GM12878 (cell line): Measurements from ENCODE around the gene BRF1. TPM values are rescaled to one million over a fixed set of nuclear protein-coding genes. Genes with fewer than 3 reads are reported as not detected.

ENCODE experiments used
- ATAC-seq: fragments of 200-7000 bp; cut with Tn5 transposase; 3 replicates; pipeline ENCODE4 v1.9.1; 2020; ENCODE audit warnings: mild to moderate bottlenecking, moderate library complexity
- BruUV-seq: library from RNA; stranded (reverse); fragments of 400-500 nt; replicated peaks from 2 replicates; lab custom pipeline; 2021; lab: Mats Ljungman, UMichigan
- CTCF ChIA-PET: fragments of 300-600 bp; sonication (Branson Sonifier 250); formaldehyde crosslinking; extraction: SDS; loops from one replicate; lab custom pipeline; 2021; ENCODE audit warnings: inconsistent platforms; lab: Yijun Ruan, JAX
- POLR2A ChIA-PET: fragments of 350-600 bp; formaldehyde crosslinking; extraction: SDS; loops from one replicate; lab custom pipeline; 2021; ENCODE audit warnings: inconsistent platforms; lab: Charles Lee
- RAD21 ChIA-PET: fragments of 300-600 bp; sonication (Branson Sonifier 250); formaldehyde crosslinking; loops from one replicate; lab custom pipeline; 2023; ENCODE audit warnings: antibody characterized with exemption; ENCODE audit not compliant: unreplicated experiment; lab: Charles Lee
- SMC1A ChIA-PET: fragments of 300-600 bp; sonication (Branson Sonifier 250); formaldehyde crosslinking; loops from one replicate; lab custom pipeline; 2023; ENCODE audit not compliant: unreplicated experiment, uncharacterized antibody; lab: Charles Lee
- DNase-seq: peaks from one replicate; pipeline ENCODE4 v3.0.0-alpha.2; 2011; ENCODE audit warnings: low read depth, low spot score
- FAIRE-seq: peaks from 3 replicates; lab custom pipeline; 2011; peaks lifted over from hg19 to GRCh38; lab: Jason Lieb, UNC
- H2AFZ ChIP-seq: 2 replicates; pipeline ENCODE4 v1.6.0; 2011; ENCODE audit warnings: low read depth, low read length, control low read depth; ENCODE audit not compliant: control insufficient read depth
- H3K27ac ChIP-seq: 2 replicates; pipeline ENCODE4 v1.5.1; 2011; ENCODE audit warnings: control low read depth; ENCODE audit not compliant: control insufficient read depth, insufficient read depth
- H3K27me3 ChIP-seq, 2 experiments: replicated peaks in 1 of 2; 2 replicates each; pipeline versions ENCODE4 v1.6.0 to v1.6.1; 2011; ENCODE audit warnings: low read length in 1 of 2; ENCODE audit not compliant: control insufficient read depth in 2 of 2, insufficient read depth in 2 of 2
- H3K36me3 ChIP-seq, 2 experiments: 2 replicates each; pipeline ENCODE4 v1.5.1; 2011; ENCODE audit warnings: low read length in 1 of 2; ENCODE audit not compliant: control insufficient read depth in 2 of 2, insufficient read depth in 2 of 2
- H3K4me1 ChIP-seq: 2 replicates; pipeline ENCODE4 v1.6.1; 2011; ENCODE audit warnings: mild to moderate bottlenecking, low read length, moderate library complexity, mixed read lengths; ENCODE audit not compliant: control insufficient read depth, insufficient read depth
- H3K4me2 ChIP-seq: 2 replicates; pipeline ENCODE4 v1.6.0; 2011; ENCODE audit warnings: control low read depth; ENCODE audit not compliant: control insufficient read depth, insufficient read depth
- H3K4me3 ChIP-seq: fragments of 200-600 bp; sonication (generic); 2 replicates; pipeline ENCODE4 v1.5.1; 2016
- H3K79me2 ChIP-seq: 2 replicates; pipeline ENCODE4 v1.6.0; 2011; ENCODE audit warnings: low read length; ENCODE audit not compliant: control insufficient read depth, insufficient read depth
- H3K9ac ChIP-seq: 2 replicates; pipeline ENCODE4 v1.8.0; 2011; ENCODE audit warnings: low read length, control low read depth, mixed read lengths; ENCODE audit not compliant: control insufficient read depth, insufficient read depth
- H3K9me3 ChIP-seq: replicated peaks from 3 replicates; pipeline ENCODE4 v1.5.1; 2011; ENCODE audit warnings: mild to moderate bottlenecking, low read length; ENCODE audit not compliant: control insufficient read depth, insufficient read depth
- H4K20me1 ChIP-seq: 2 replicates; pipeline ENCODE4 v1.6.0; 2011; ENCODE audit not compliant: control insufficient read depth, insufficient read depth
- CBX3 ChIP-seq: fragments of 200-600 bp; sonication (generic); IDR thresholded peaks from 2 replicates; pipeline ENCODE4 v1.6.1; 2016; ENCODE audit warnings: low read depth, borderline replicate concordance
- HCFC1 ChIP-seq: fragments of 150-350 bp; IDR thresholded peaks from 2 replicates; pipeline ENCODE4 v1.6.1; 2014; ENCODE audit warnings: low read length
- IRF5 ChIP-seq: fragments of 450-650 bp; IDR thresholded peaks from 2 replicates; pipeline ENCODE4 v1.6.1; 2017; ENCODE audit warnings: borderline replicate concordance
- MYB ChIP-seq: fragments of 150-350 bp; IDR thresholded peaks from 2 replicates; pipeline ENCODE4 v1.6.1; 2014; ENCODE audit warnings: mild to moderate bottlenecking, low read depth, low read length, borderline replicate concordance
- NR2F1 ChIP-seq: fragments of 450-650 bp; conservative IDR thresholded peaks from 2 replicates; pipeline ENCODE4 v1.6.1; 2017; ENCODE audit warnings: mild to moderate bottlenecking
- POLR2A ChIP-seq: IDR thresholded peaks from 2 replicates; pipeline ENCODE4 v1.6.1; 2011; ENCODE audit warnings: low read depth, mild to moderate bottlenecking, low read length
- RELA ChIP-seq: fragments of 450-650 bp; IDR thresholded peaks from 2 replicates; pipeline ENCODE4 v1.8.0; 2014; ENCODE audit warnings: borderline replicate concordance; ENCODE audit not compliant: partially characterized antibody
- SMAD1 ChIP-seq: fragments of 450-650 bp; IDR thresholded peaks from 2 replicates; pipeline ENCODE4 v1.6.1; 2018; ENCODE audit warnings: mild to moderate bottlenecking, low read depth; ENCODE audit not compliant: partially characterized antibody
- SMARCA5 ChIP-seq: fragments of 450-650 bp; IDR thresholded peaks from 2 replicates; pipeline ENCODE4 v1.6.1; 2017; ENCODE audit warnings: mild to moderate bottlenecking
- TARDBP ChIP-seq: IDR thresholded peaks from 2 replicates; pipeline ENCODE4 v1.6.1; 2016; ENCODE audit warnings: borderline replicate concordance
- TCF12 ChIP-seq: IDR thresholded peaks from 2 replicates; pipeline ENCODE4 v1.6.1; 2011; ENCODE audit warnings: low read depth, mild to moderate bottlenecking, low read length
- ZBED1 ChIP-seq: IDR thresholded peaks from 2 replicates; pipeline ENCODE4 v1.6.1; 2016; ENCODE audit warnings: borderline replicate concordance
- ZNF207 ChIP-seq: fragments of 450-650 bp; IDR thresholded peaks from 2 replicates; pipeline ENCODE4 v1.6.1; 2014; ENCODE audit warnings: antibody characterized with exemption, mild to moderate bottlenecking, borderline replicate concordance
- ZNF384 ChIP-seq: IDR thresholded peaks from 2 replicates; pipeline ENCODE4 v1.6.1; 2012; ENCODE audit warnings: low read depth, mild to moderate bottlenecking, low read length, improper control_type of control experiment, borderline replicate concordance
- ZSCAN29 ChIP-seq: fragments of 450-650 bp; IDR thresholded peaks from 2 replicates; pipeline ENCODE4 v1.6.1; 2017; ENCODE audit warnings: mild to moderate bottlenecking, moderate library complexity
- WGBS: methylation state at CpG from one replicate; pipeline ENCODE4 v1.1.6; 2016; ENCODE audit warnings: low lambda C conversion rate; ENCODE audit not compliant: insufficient replicate concordance, insufficient coverage; ENCODE audit errors: missing lambda C conversion rate; 5-methylcytosine and 5-hydroxymethylcytosine counted together
- in situ Hi-C: fragments of 300-500 bp; cut with MboI; formaldehyde crosslinking; loops from 9 replicates; pipeline ENCODE4 v1.14.3; 2018; ENCODE audit warnings: mixed read lengths
- intact Hi-C: fragments of 100-400 bp; cut with micrococcal nuclease; formaldehyde crosslinking; loops from one replicate; pipeline ENCODE4 v1.14.2; 2022; ENCODE audit not compliant: unreplicated experiment
- polyA plus RNA-seq, 11 experiments: library from polyadenylated mRNA; depleted of rRNA in 4 of 11; unstranded in 6 of 11; stranded (reverse) in 5 of 11; fragments of >200 nt; fragmentation: Nextera tagmentation in 4 of 11; fragmentation: Illumina TruSeq in 1 of 11; extraction: Ambion mirVana in 4 of 11; extraction: Trizol in 1 of 11; gene quantifications; 1 replicate in 1 of 11; 2 replicates in 10 of 11; pipeline versions ENCODE4 v1.2.1 to v1.2.3, GENCODE V29; 2011 to 2016; ENCODE audit warnings: inconsistent platforms in 2 of 11, missing spikeins in 2 of 11, low read depth in 1 of 11
- total RNA-seq, 4 experiments: library from RNA; depleted of rRNA in 3 of 4; stranded (reverse); fragments of >200 nt in 3 of 4; fragmentation: Illumina TruSeq in 1 of 4; extraction: Trizol in 1 of 4; gene quantifications; 2 replicates each; pipeline versions ENCODE4 v1.2.1 to v1.2.3, GENCODE V29; 2013 to 2021
- TF ChIP-seq, protein P1 (sequence below): IDR thresholded peaks from 2 replicates; pipeline ENCODE4 v1.6.1; 2011; ENCODE audit warnings: low read depth, low read length, improper control_type of control experiment, borderline replicate concordance
- TF ChIP-seq, protein P2 (sequence below): IDR thresholded peaks from 2 replicates; pipeline ENCODE4 v1.6.1; 2012; ENCODE audit warnings: improper control_type of control experiment, low read depth, low read length; ENCODE audit not compliant: insufficient replicate concordance
- TF ChIP-seq, protein P3 (sequence below): fragments of 450-650 bp; IDR thresholded peaks from 2 replicates; pipeline ENCODE4 v1.6.1; 2016; ENCODE audit warnings: mild to moderate bottlenecking

BRF1 gene
- total and polyA plus RNA-seq, 10 of the 15 experiments (the other 5 are each of a cell fraction or from before 2014, with no cell fraction given) = 0.21 to 33.5 (median 10.7) TPM

DNA sequence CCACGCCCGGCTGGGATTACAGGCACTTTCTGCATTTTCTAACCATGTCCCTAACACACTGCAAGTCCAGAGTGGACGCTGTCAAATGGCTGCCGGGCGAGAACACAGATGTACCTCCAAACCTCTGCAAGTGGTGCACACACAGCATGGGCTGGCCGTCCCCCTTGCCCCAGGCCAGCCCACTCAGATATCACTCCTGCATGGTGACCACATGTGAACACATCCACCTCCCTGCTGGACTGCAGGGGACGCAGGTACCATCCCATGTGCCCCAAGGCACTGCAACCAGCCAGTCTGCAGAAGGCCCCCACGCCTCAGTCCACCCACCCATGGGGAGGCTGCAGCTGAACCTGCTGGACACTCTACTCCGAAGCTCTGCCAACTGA is 14.0 kb downstream of the BRF1 start:
- H3K79me2 ChIP-seq = peaks cover 14% of the 10 kb centered on the region
- ChIA-PET SMC1A (no interaction called here), CTCF (no interaction called here), RAD21 (no interaction called here), POLR2A (no interaction called here)
- in situ Hi-C loops (no loop called here), intact Hi-C loops (no loop called here)
- peaks cover 14% of the 10 kb centered on the region for H3K4me1 ChIP-seq
- BruUV-seq = no TSS peak
- no peak overlapping the region for H2AFZ ChIP-seq
- H4K20me1 ChIP-seq = no peaks in the 10 kb centered on the region; the same call in 1 of the 2 replicates
- H3K27me3 ChIP-seq = no peaks in the 10 kb centered on the region
- no peak for FAIRE-seq
- no peak for ATAC-seq
- no peak for DNase-seq
- H3K27ac ChIP-seq = no peak overlapping the region
- no peaks in the 10 kb centered on the region for H3K9me3 ChIP-seq
- 85% methylated on average over 9 of the region's 9 CpGs for WGBS
- no peak for TF ChIP-seq ZNF207
- TF ChIP-seq NR2F1 = no peak
- no peak for TF ChIP-seq ZSCAN29
- TF ChIP-seq CBX3 = no peak
- no peak for TF ChIP-seq MYB
- TF ChIP-seq ZBED1 = no peak
- no peak for TF ChIP-seq IRF5
- TF ChIP-seq SMAD1 = no peak
- TF ChIP-seq SMARCA5 = no peak
- no peak for TF ChIP-seq HCFC1
- TF ChIP-seq, protein P1, sequence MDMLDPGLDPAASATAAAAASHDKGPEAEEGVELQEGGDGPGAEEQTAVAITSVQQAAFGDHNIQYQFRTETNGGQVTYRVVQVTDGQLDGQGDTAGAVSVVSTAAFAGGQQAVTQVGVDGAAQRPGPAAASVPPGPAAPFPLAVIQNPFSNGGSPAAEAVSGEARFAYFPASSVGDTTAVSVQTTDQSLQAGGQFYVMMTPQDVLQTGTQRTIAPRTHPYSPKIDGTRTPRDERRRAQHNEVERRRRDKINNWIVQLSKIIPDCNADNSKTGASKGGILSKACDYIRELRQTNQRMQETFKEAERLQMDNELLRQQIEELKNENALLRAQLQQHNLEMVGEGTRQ = no peak
- TF ChIP-seq TCF12 = no peak
- TF ChIP-seq ZNF384 = no peak
- TF ChIP-seq, protein P2, sequence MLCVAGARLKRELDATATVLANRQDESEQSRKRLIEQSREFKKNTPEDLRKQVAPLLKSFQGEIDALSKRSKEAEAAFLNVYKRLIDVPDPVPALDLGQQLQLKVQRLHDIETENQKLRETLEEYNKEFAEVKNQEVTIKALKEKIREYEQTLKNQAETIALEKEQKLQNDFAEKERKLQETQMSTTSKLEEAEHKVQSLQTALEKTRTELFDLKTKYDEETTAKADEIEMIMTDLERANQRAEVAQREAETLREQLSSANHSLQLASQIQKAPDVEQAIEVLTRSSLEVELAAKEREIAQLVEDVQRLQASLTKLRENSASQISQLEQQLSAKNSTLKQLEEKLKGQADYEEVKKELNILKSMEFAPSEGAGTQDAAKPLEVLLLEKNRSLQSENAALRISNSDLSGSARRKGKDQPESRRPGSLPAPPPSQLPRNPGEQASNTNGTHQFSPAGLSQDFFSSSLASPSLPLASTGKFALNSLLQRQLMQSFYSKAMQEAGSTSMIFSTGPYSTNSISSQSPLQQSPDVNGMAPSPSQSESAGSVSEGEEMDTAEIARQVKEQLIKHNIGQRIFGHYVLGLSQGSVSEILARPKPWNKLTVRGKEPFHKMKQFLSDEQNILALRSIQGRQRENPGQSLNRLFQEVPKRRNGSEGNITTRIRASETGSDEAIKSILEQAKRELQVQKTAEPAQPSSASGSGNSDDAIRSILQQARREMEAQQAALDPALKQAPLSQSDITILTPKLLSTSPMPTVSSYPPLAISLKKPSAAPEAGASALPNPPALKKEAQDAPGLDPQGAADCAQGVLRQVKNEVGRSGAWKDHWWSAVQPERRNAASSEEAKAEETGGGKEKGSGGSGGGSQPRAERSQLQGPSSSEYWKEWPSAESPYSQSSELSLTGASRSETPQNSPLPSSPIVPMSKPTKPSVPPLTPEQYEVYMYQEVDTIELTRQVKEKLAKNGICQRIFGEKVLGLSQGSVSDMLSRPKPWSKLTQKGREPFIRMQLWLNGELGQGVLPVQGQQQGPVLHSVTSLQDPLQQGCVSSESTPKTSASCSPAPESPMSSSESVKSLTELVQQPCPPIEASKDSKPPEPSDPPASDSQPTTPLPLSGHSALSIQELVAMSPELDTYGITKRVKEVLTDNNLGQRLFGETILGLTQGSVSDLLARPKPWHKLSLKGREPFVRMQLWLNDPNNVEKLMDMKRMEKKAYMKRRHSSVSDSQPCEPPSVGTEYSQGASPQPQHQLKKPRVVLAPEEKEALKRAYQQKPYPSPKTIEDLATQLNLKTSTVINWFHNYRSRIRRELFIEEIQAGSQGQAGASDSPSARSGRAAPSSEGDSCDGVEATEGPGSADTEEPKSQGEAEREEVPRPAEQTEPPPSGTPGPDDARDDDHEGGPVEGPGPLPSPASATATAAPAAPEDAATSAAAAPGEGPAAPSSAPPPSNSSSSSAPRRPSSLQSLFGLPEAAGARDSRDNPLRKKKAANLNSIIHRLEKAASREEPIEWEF = no peak
- TF ChIP-seq TARDBP = no peak
- TF ChIP-seq, protein P3, sequence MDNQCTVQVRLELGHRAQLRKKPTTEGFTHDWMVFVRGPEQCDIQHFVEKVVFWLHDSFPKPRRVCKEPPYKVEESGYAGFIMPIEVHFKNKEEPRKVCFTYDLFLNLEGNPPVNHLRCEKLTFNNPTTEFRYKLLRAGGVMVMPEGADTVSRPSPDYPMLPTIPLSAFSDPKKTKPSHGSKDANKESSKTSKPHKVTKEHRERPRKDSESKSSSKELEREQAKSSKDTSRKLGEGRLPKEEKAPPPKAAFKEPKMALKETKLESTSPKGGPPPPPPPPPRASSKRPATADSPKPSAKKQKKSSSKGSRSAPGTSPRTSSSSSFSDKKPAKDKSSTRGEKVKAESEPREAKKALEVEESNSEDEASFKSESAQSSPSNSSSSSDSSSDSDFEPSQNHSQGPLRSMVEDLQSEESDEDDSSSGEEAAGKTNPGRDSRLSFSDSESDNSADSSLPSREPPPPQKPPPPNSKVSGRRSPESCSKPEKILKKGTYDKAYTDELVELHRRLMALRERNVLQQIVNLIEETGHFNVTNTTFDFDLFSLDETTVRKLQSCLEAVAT = no peak
- no peak for TF ChIP-seq RELA
- no peak for TF ChIP-seq POLR2A
- peaks cover 0 to 6% of the 10 kb centered on the region in 2 experiments; a peak in 3 of 4 replicates for H3K36me3 ChIP-seq
- H3K9ac ChIP-seq = no peak overlapping the region
- no peak overlapping the region for H3K4me3 ChIP-seq
- H3K4me2 ChIP-seq = no peak overlapping the region
